ENCODE results near the gene ARID2.

DNA sequence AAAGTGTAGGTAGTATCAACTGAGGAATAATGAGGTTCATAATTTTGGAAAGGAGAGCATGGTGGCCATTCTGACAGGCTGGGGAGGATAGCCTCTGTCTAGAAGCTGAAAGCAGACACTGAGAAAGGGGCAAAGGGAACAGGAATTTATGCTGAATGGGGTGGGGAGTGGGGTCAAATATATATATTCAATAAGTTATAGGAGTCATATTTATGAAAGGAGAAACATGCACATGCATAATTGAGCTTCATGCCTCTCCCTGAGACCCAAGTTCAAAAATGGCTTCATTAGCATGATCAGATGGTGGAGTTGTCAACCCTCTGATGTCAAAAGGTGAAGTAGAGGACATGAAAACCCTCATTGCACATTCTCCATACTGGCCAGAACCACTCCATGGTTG, 33.9 kb upstream of the ARID2 start:
- TF ChIP-seq EZH2 (IDR thresholded peaks at IDR 0.05; ENCODE audit: borderline replicate concordance, low read depth, low read length) (no peak), SMARCB1 (IDR thresholded peaks at IDR 0.05; ENCODE audit: insufficient read length, low read depth) (no peak), POLR2AphosphoS5 (IDR thresholded peaks at IDR 0.05; ENCODE audit: control insufficient read depth, insufficient read depth, low read depth, low read length) (no peak)
- TF ChIP-seq, protein P1, sequence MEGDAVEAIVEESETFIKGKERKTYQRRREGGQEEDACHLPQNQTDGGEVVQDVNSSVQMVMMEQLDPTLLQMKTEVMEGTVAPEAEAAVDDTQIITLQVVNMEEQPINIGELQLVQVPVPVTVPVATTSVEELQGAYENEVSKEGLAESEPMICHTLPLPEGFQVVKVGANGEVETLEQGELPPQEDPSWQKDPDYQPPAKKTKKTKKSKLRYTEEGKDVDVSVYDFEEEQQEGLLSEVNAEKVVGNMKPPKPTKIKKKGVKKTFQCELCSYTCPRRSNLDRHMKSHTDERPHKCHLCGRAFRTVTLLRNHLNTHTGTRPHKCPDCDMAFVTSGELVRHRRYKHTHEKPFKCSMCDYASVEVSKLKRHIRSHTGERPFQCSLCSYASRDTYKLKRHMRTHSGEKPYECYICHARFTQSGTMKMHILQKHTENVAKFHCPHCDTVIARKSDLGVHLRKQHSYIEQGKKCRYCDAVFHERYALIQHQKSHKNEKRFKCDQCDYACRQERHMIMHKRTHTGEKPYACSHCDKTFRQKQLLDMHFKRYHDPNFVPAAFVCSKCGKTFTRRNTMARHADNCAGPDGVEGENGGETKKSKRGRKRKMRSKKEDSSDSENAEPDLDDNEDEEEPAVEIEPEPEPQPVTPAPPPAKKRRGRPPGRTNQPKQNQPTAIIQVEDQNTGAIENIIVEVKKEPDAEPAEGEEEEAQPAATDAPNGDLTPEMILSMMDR (IDR thresholded peaks at IDR 0.05 in 2 of 3, conservative IDR thresholded peaks at IDR 0.05 in 1 of 3; ENCODE audit: insufficient read depth in 2 of 3, low read depth in 1 of 3, low read length in 3 of 3) = no peak
